Mesendoderm (in vitro differentiated cells): ENCODE measurements around the gene SNX30.

ENCODE experiments used
- DNase-seq: peaks from one replicate; pipeline ENCODE4 v3.0.0; 2013
- H2AK5ac ChIP-seq: 2 replicates; pipeline ENCODE4 v1.6.1; 2013; ENCODE audit warnings: low read length, inconsistent platforms
- H2BK120ac ChIP-seq: 2 replicates; pipeline ENCODE4 v1.6.1; 2013; ENCODE audit warnings: low read depth, mild to moderate bottlenecking, low read length, moderate library complexity, mixed read lengths
- H2BK15ac ChIP-seq: replicated peaks from 2 replicates; pipeline ENCODE4 v1.6.1; 2013; ENCODE audit warnings: low read depth, mild to moderate bottlenecking, moderate library complexity
- H2BK5ac ChIP-seq: 2 replicates; pipeline ENCODE4 v1.6.1; 2013; ENCODE audit warnings: low read length, inconsistent platforms
- H3K18ac ChIP-seq: 2 replicates; pipeline ENCODE4 v1.6.1; 2013; ENCODE audit warnings: mild to moderate bottlenecking, low read length, mixed read lengths
- H3K23ac ChIP-seq: one replicate; pipeline ENCODE4 v1.6.1; 2013; ENCODE audit warnings: low read length
- H3K27ac ChIP-seq: 2 replicates; pipeline ENCODE4 v1.5.1; 2013; ENCODE audit warnings: low read depth, mild to moderate bottlenecking, inconsistent platforms, low read length, moderate library complexity
- H3K27me3 ChIP-seq: 2 replicates; pipeline ENCODE4 v1.6.1; 2013; ENCODE audit warnings: low read length, control low read depth, mild to moderate bottlenecking, inconsistent platforms; ENCODE audit not compliant: insufficient read depth, poor library complexity
- H3K36me3 ChIP-seq: 2 replicates; pipeline ENCODE4 v1.6.1; 2013; ENCODE audit warnings: low read length, inconsistent platforms; ENCODE audit not compliant: control insufficient read depth, insufficient read depth
- H3K4ac ChIP-seq: one replicate; pipeline ENCODE4 v1.6.1; 2013; ENCODE audit warnings: low read depth, mild to moderate bottlenecking, low read length, moderate library complexity
- H3K4me1 ChIP-seq: 2 replicates; pipeline ENCODE4 v1.6.1; 2013; ENCODE audit warnings: low read depth, low read length, inconsistent platforms; ENCODE audit not compliant: control insufficient read depth
- H3K4me2 ChIP-seq: 2 replicates; pipeline ENCODE4 v1.6.1; 2013; ENCODE audit warnings: low read length
- H3K4me3 ChIP-seq: 2 replicates; pipeline ENCODE4 v1.5.1; 2013; ENCODE audit warnings: mild to moderate bottlenecking, low read length
- H3K56ac ChIP-seq: one replicate; pipeline ENCODE4 v1.6.1; 2013; ENCODE audit warnings: low read length
- H3K79me1 ChIP-seq: 2 replicates; pipeline ENCODE4 v1.6.1; 2013; ENCODE audit warnings: low read length, inconsistent platforms
- H3K79me2 ChIP-seq: 2 replicates; pipeline ENCODE4 v1.6.1; 2013; ENCODE audit warnings: mild to moderate bottlenecking, low read length; ENCODE audit not compliant: control insufficient read depth, insufficient read depth
- H3K9ac ChIP-seq: 2 replicates; pipeline ENCODE4 v1.6.1; 2013; ENCODE audit warnings: low read length, inconsistent platforms
- H4K5ac ChIP-seq: one replicate; pipeline ENCODE4 v1.6.1; 2013; ENCODE audit warnings: low read length
- H4K8ac ChIP-seq: one replicate; pipeline ENCODE4 v1.6.1; 2013; ENCODE audit warnings: low read depth, mild to moderate bottlenecking, control low read depth, low read length, moderate library complexity
- WGBS: extraction: QIAGEN DNeasy Blood & Tissue Kit; methylation state at CpG from one replicate; pipeline ENCODE4 v1.1.7; 2013; ENCODE audit warnings: low lambda C conversion rate, missing lambda C conversion rate; ENCODE audit not compliant: insufficient coverage; ENCODE audit errors: extremely low coverage; 5-methylcytosine and 5-hydroxymethylcytosine counted together

SNX30 gene

GRCh38 chr9:112786829-112787520 lies 36.4 kb downstream of the SNX30 start:
- H3K4me1 ChIP-seq = peaks cover 3% of the 10 kb centered on the region
- no peak for DNase-seq

GRCh38 chr9:112787978-112788377 lies 37.4 kb downstream of the SNX30 start:
- Histone ChIP-seq H2BK5ac (no peak overlapping the region), H3K4me2 (no peak overlapping the region), H3K36me3 (no peaks in the 10 kb centered on the region), H2BK120ac (no peak overlapping the region), H2AK5ac (no peak overlapping the region), H3K79me2 (no peaks in the 10 kb centered on the region), H3K27me3 (no peaks in the 10 kb centered on the region), H3K23ac (no peak overlapping the region), H3K4me1 (peaks cover 3% of the 10 kb centered on the region), H3K4ac (no peak overlapping the region), H3K18ac (no peak overlapping the region), H4K8ac (no peak overlapping the region), H3K79me1 (peaks cover 2% of the 10 kb centered on the region), H3K56ac (no peak overlapping the region), H4K5ac (no peak overlapping the region), H3K27ac (no peak overlapping the region), H2BK15ac (no peak overlapping the region), H3K9ac (no peak overlapping the region), H3K4me3 (no peak overlapping the region)
- no CpG with 5 or more reads among the region's 3 CpGs for WGBS
- no peak for DNase-seq

More at GRCh38 chr9:112786829-112787520, 36.4 kb downstream of the SNX30 start:
- H3K18ac ChIP-seq = no peak overlapping the region
- no peak overlapping the region for H2BK15ac ChIP-seq
- no CpG with 5 or more reads among the region's 9 CpGs for WGBS
- no peak overlapping the region for H2BK5ac ChIP-seq
- H3K79me2 ChIP-seq = no peaks in the 10 kb centered on the region
- H2AK5ac ChIP-seq = no peak overlapping the region
- peaks cover 2% of the 10 kb centered on the region for H3K79me1 ChIP-seq
- H3K9ac ChIP-seq = no peak overlapping the region
- H3K27ac ChIP-seq = no peak overlapping the region
- H2BK120ac ChIP-seq = no peak overlapping the region
- no peak overlapping the region for H4K5ac ChIP-seq
- no peaks in the 10 kb centered on the region for H3K36me3 ChIP-seq
- no peak overlapping the region for H3K23ac ChIP-seq
- no peak overlapping the region for H4K8ac ChIP-seq
- no peak overlapping the region for H3K4ac ChIP-seq
- no peak overlapping the region for H3K4me2 ChIP-seq
- H3K4me3 ChIP-seq = no peak overlapping the region
- H3K56ac ChIP-seq = no peak overlapping the region
- no peaks in the 10 kb centered on the region for H3K27me3 ChIP-seq

- WGBS = no CpG with 5 or more reads among the region's 1 CpG
- Histone ChIP-seq H3K79me1 (peaks cover under 1% of the 10 kb centered on the region), H3K4ac (no peak overlapping the region), H3K9ac (no peak overlapping the region), H4K8ac (no peak overlapping the region), H4K5ac (no peak overlapping the region), H2BK120ac (no peak overlapping the region), H2BK5ac (no peak overlapping the region), H3K36me3 (no peaks in the 10 kb centered on the region), H3K56ac (no peak overlapping the region), H3K18ac (no peak overlapping the region), H2AK5ac (no peak overlapping the region), H2BK15ac (no peak overlapping the region), H3K4me1 (peaks cover 2% of the 10 kb centered on the region), H3K4me3 (no peak overlapping the region), H3K4me2 (no peak overlapping the region), H3K27ac (no peak overlapping the region), H3K79me2 (no peaks in the 10 kb centered on the region), H3K27me3 (no peaks in the 10 kb centered on the region), H3K23ac (no peak overlapping the region)
- no peak for DNase-seq
Measured at GRCh38 chr9:112789473-112789872, 38.9 kb downstream of the SNX30 start.

- DNase-seq = no peak
- Histone ChIP-seq H3K18ac (no peak overlapping the region), H3K27me3 (no peaks in the 10 kb centered on the region), H3K79me1 (no peaks in the 10 kb centered on the region), H2AK5ac (no peak overlapping the region), H3K36me3 (no peaks in the 10 kb centered on the region), H3K9ac (no peak overlapping the region), H4K8ac (no peak overlapping the region), H4K5ac (no peak overlapping the region), H3K4me2 (no peak overlapping the region), H3K56ac (no peak overlapping the region), H2BK5ac (no peak overlapping the region), H2BK15ac (no peak overlapping the region), H2BK120ac (no peak overlapping the region), H3K27ac (no peak overlapping the region), H3K4ac (no peak overlapping the region), H3K79me2 (no peaks in the 10 kb centered on the region), H3K4me3 (no peak overlapping the region), H3K23ac (no peak overlapping the region), H3K4me1 (no peaks in the 10 kb centered on the region)
- no CpG with 5 or more reads among the region's 5 CpGs for WGBS
Measured at GRCh38 chr9:112789891-112790774, 39.6 kb downstream of the SNX30 start.

- no peaks in the 10 kb centered on the region for H3K36me3 ChIP-seq
- no peak overlapping the region for H3K18ac ChIP-seq
- H4K5ac ChIP-seq = no peak overlapping the region
- no peak overlapping the region for H2BK120ac ChIP-seq
- no peak overlapping the region for H3K23ac ChIP-seq
- H4K8ac ChIP-seq = no peak overlapping the region
- no peak overlapping the region for H2BK5ac ChIP-seq
- no peaks in the 10 kb centered on the region for H3K27me3 ChIP-seq
- H2BK15ac ChIP-seq = no peak overlapping the region
- no peak overlapping the region for H3K4ac ChIP-seq
- no peak overlapping the region for H3K9ac ChIP-seq
- no peak overlapping the region for H2AK5ac ChIP-seq
- no peak overlapping the region for H3K4me2 ChIP-seq
- no peaks in the 10 kb centered on the region for H3K4me1 ChIP-seq
- no peak for DNase-seq
- no peak overlapping the region for H3K56ac ChIP-seq
- no CpG with 5 or more reads among the region's 1 CpG for WGBS
- H3K79me2 ChIP-seq = no peaks in the 10 kb centered on the region
- no peaks in the 10 kb centered on the region for H3K79me1 ChIP-seq
- no peak overlapping the region for H3K27ac ChIP-seq
- no peak overlapping the region for H3K4me3 ChIP-seq
Measured at GRCh38 chr9:112792670-112793069, 42.1 kb downstream of the SNX30 start.
